GM08714 (cell line): ENCODE results near the gene UBASH3A.

Experiments
- H3K4me3 ChIP-seq: fragments of 200-500 bp; sonication (Bioruptor generic); 2 replicates; pipeline ENCODE4 v1.5.1; 2014; ENCODE audit warnings: mild to moderate bottlenecking, low read length, inconsistent platforms
- ZNF274 ChIP-seq: IDR thresholded peaks from 2 replicates; pipeline ENCODE4 v1.6.1; 2012; ENCODE audit warnings: mild to moderate bottlenecking, low read depth, low read length

UBASH3A gene

GRCh38 chr21:42379426-42380215 lies 24.1 kb upstream of the UBASH3A start:
- no peak overlapping the region for H3K4me3 ChIP-seq
- TF ChIP-seq ZNF274: no peak

- no peak overlapping the region for H3K4me3 ChIP-seq
- TF ChIP-seq ZNF274: no peak
These were observed 22.2 kb upstream of the UBASH3A start for GRCh38 chr21:42381347-42381984.

- H3K4me3 ChIP-seq: no peak overlapping the region
- TF ChIP-seq ZNF274: no peak
These were observed 20.8 kb upstream of the UBASH3A start for GRCh38 chr21:42382915-42383314.

- no peak for TF ChIP-seq ZNF274
- no peak overlapping the region for H3K4me3 ChIP-seq
These were observed 20.4 kb upstream of the UBASH3A start for GRCh38 chr21:42383331-42383730.

GRCh38 chr21:42384156-42384945 lies 19.4 kb upstream of the UBASH3A start:
- no peak for TF ChIP-seq ZNF274
- H3K4me3 ChIP-seq: no peak overlapping the region

GRCh38 chr21:42384989-42385388 lies 18.7 kb upstream of the UBASH3A start:
- no peak for TF ChIP-seq ZNF274

GRCh38 chr21:42385619-42386018 lies 18.1 kb upstream of the UBASH3A start:
- no peak for TF ChIP-seq ZNF274
- H3K4me3 ChIP-seq: no peak overlapping the region

More at GRCh38 chr21:42384989-42385388, 18.7 kb upstream of the UBASH3A start:
- H3K4me3 ChIP-seq: no peak overlapping the region

GRCh38 chr21:42386034-42386591 lies 17.6 kb upstream of the UBASH3A start:
- no peak overlapping the region for H3K4me3 ChIP-seq
- no peak for TF ChIP-seq ZNF274

- no peak for TF ChIP-seq ZNF274
- no peak overlapping the region for H3K4me3 ChIP-seq
These were observed 16.5 kb upstream of the UBASH3A start for GRCh38 chr21:42387164-42387563.

GRCh38 chr21:42387843-42388340 lies 15.8 kb upstream of the UBASH3A start:
- no peak for TF ChIP-seq ZNF274
- no peak overlapping the region for H3K4me3 ChIP-seq

- H3K4me3 ChIP-seq: no peak overlapping the region; the same call in 1 of the 2 replicates
- no peak for TF ChIP-seq ZNF274
These were observed 14.8 kb upstream of the UBASH3A start for GRCh38 chr21:42388740-42389448.

GRCh38 chr21:42389449-42389835 lies 14.3 kb upstream of the UBASH3A start:
- no peak overlapping the region; the same call in 1 of the 2 replicates for H3K4me3 ChIP-seq
- TF ChIP-seq ZNF274: no peak

- no peak for TF ChIP-seq ZNF274
- no peak overlapping the region for H3K4me3 ChIP-seq
These were observed 13.5 kb upstream of the UBASH3A start for GRCh38 chr21:42390193-42390592.

- H3K4me3 ChIP-seq: no peak overlapping the region
- TF ChIP-seq ZNF274: no peak
These were observed 13.0 kb upstream of the UBASH3A start for GRCh38 chr21:42390696-42391095.

GRCh38 chr21:42391297-42391696 lies 12.4 kb upstream of the UBASH3A start:
- no peak for TF ChIP-seq ZNF274

More at GRCh38 chr21:42391297-42391696, 12.4 kb upstream of the UBASH3A start:
- H3K4me3 ChIP-seq: no peak overlapping the region
